ENCODE results near the gene L1CAM.
A peak's percentile ranks its signal among the peaks of the same experiment; 100 is the strongest.

L1CAM gene

DNA sequence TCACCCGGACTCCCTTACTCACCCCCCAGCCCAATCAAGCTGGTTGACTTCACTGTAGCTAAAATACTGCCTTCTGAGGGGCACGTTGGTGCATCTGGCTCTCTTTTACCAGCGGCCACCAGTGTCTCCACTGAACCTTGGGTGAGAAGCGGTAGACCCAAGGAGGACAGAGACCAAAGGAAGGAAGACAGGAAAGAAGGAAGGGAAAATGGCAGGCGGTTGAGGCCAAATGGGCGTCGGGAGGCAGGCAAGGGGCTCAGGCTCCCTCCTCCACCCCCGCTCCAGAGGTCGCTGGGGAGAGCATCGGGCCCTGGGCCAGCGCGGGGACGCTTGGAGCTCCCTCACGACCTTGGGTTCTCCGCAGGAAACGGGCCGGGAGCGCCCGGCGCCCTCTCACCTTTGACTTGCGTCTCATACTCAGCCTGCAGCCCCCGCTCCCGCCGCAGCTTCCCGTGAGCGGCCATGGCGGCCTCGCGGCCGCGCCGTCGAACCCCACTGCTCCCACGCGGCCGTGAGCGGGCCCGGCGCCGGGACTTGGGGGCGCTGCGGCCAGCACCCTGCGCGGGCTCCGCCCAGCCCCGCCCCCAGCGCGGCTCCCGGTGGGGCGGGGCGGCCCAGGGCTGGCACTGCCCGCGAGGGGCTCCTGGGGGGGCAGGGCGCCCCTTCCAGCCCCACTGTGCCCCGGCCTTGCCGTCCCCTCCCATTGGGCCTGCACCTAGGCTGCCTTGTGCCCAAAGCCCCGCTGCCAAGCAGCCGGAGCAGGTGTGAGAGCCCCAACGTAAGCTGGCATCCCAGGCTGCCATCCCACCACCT is 40.0 kb upstream of the L1CAM start, which contains the start of gene ARHGAP4:
TSS of gene ARHGAP4 (minus strand) at position 526 of the 813 bp plus-strand sequence. CDS start at position 464, 62 bp downstream.
- Histone ChIP-seq H2AK5ac (ENCODE audit: low read length) (peak within 1 kb of the TSS; percentile 77), H2BK12ac (ENCODE audit: low read length) (peak within 1 kb of the TSS; percentile 45), H3K27ac (ENCODE audit: low read depth, low read length) (peak within 1 kb of the TSS; percentile 94), H3K14ac (ENCODE audit: low read length) (no peak within 1 kb of the TSS), H4K8ac (ENCODE audit: low read depth, low read length) (peak within 1 kb of the TSS; percentile 33), H3K23ac (ENCODE audit: low read length) (no peak within 1 kb of the TSS), H3K4me1 (ENCODE audit: control insufficient read depth in 1 of 2, insufficient read depth in 2 of 2, low read length in 2 of 2) (peaks cover 12 to 25% of the 10 kb centered on the region in 2 experiments), H2AFZ (ENCODE audit: insufficient read depth, low read length, poor library complexity) (no peak within 1 kb of the TSS), H3K9me3 (ENCODE audit: insufficient read depth, low read depth, low read length) (peaks cover 2% of the 10 kb centered on the region), H3K18ac (ENCODE audit: low read length) (peak within 1 kb of the TSS; percentile 54), H3K4me2 (ENCODE audit: low read length) (peak within 1 kb of the TSS; percentile 90), H3K9ac (ENCODE audit: low read length) (no peak within 1 kb of the TSS), H4K91ac (ENCODE audit: low read depth, low read length) (peak within 1 kb of the TSS; percentile 40), H3K79me1 (ENCODE audit: low read length) (peaks cover 7% of the 10 kb centered on the region), H3K79me2 (ENCODE audit: control insufficient read depth, insufficient read depth, low read length, poor library complexity) (peaks cover 7% of the 10 kb centered on the region), H3K4me3 (ENCODE audit: low read depth, low read length) (no peak within 1 kb of the TSS), H3K36me3 (ENCODE audit: control insufficient read depth in 1 of 2, insufficient read depth in 2 of 2, low read length in 2 of 2) (peaks cover 17 to 18% of the 10 kb centered on the region in 2 experiments), H2BK120ac (ENCODE audit: insufficient read depth, low read length, poor library complexity) (peak within 1 kb of the TSS; percentile 36), H4K12ac (ENCODE audit: low read depth, low read length) (no peak within 1 kb of the TSS), H2BK5ac (ENCODE audit: low read depth, low read length, poor library complexity) (no peak within 1 kb of the TSS), H3K27me3 (ENCODE audit: insufficient read depth, low read length) (no peaks in the 10 kb centered on the region), H3K4ac (ENCODE audit: low read depth, low read length) (no peak within 1 kb of the TSS)
- WGBS (ENCODE audit: extremely low coverage, insufficient coverage, insufficient read length) = no CpG with 5 or more reads among the region's 59 CpGs
- no peak for DNase-seq

DNA sequence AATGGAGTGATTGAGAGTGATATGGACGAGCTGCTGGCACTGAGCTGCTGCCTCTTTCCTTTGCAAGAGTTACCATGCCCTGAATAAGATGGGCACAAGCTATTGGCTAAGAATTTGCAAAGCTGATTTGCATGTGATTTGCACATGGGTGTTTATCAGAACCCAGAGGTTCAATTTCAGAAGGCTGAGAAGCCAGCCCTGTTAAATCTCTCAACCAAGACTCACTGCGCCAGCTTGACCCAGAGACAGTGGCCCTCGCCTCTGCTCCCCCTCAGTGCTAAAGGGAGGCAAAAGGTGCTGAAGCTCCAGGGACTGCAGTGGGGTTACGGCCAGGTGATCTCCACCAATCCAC is 39.4 kb upstream of the L1CAM start:
- no peaks in the 10 kb centered on the region for H3K27me3 ChIP-seq (ENCODE audit: insufficient read depth, low read length)
- no peak overlapping the region for H2BK5ac ChIP-seq (ENCODE audit: low read depth, low read length, poor library complexity)
- H3K4me3 ChIP-seq (ENCODE audit: low read depth, low read length) = no peak overlapping the region
- H3K4ac ChIP-seq (ENCODE audit: low read depth, low read length) = no peak overlapping the region
- no peak overlapping the region for H3K18ac ChIP-seq (ENCODE audit: low read length)
- H3K36me3 ChIP-seq (ENCODE audit: control insufficient read depth in 1 of 2, insufficient read depth in 2 of 2, low read length in 2 of 2) = peaks cover 11 to 12% of the 10 kb centered on the region in 2 experiments
- no peak overlapping the region for H3K9ac ChIP-seq (ENCODE audit: low read length)
- H4K12ac ChIP-seq (ENCODE audit: low read depth, low read length) = no peak overlapping the region
- H3K27ac ChIP-seq (ENCODE audit: low read depth, low read length) = no peak overlapping the region
- H3K23ac ChIP-seq (ENCODE audit: low read length) = no peak overlapping the region
- no peak overlapping the region for H4K8ac ChIP-seq (ENCODE audit: low read depth, low read length)
- peaks cover 2% of the 10 kb centered on the region for H3K9me3 ChIP-seq (ENCODE audit: insufficient read depth, low read depth, low read length)
- H4K91ac ChIP-seq (ENCODE audit: low read depth, low read length) = no peak overlapping the region
- H2BK12ac ChIP-seq (ENCODE audit: low read length) = no peak overlapping the region
- no peak overlapping the region for H2AFZ ChIP-seq (ENCODE audit: insufficient read depth, low read length, poor library complexity)
- no peak overlapping the region for H3K14ac ChIP-seq (ENCODE audit: low read length)
- no peak overlapping the region for H2AK5ac ChIP-seq (ENCODE audit: low read length)
- no peak for DNase-seq
- H3K79me1 ChIP-seq (ENCODE audit: low read length) = peaks cover 7% of the 10 kb centered on the region
- peaks cover 7% of the 10 kb centered on the region for H3K79me2 ChIP-seq (ENCODE audit: control insufficient read depth, insufficient read depth, low read length, poor library complexity)
- no peak overlapping the region for H3K4me2 ChIP-seq (ENCODE audit: low read length)
- peaks cover 12 to 25% of the 10 kb centered on the region in 2 experiments for H3K4me1 ChIP-seq (ENCODE audit: control insufficient read depth in 1 of 2, insufficient read depth in 2 of 2, low read length in 2 of 2)
- H2BK120ac ChIP-seq (ENCODE audit: insufficient read depth, low read length, poor library complexity) = no peak overlapping the region
- no CpG with 5 or more reads among the region's 4 CpGs for WGBS (ENCODE audit: extremely low coverage, insufficient coverage, insufficient read length)

DNA sequence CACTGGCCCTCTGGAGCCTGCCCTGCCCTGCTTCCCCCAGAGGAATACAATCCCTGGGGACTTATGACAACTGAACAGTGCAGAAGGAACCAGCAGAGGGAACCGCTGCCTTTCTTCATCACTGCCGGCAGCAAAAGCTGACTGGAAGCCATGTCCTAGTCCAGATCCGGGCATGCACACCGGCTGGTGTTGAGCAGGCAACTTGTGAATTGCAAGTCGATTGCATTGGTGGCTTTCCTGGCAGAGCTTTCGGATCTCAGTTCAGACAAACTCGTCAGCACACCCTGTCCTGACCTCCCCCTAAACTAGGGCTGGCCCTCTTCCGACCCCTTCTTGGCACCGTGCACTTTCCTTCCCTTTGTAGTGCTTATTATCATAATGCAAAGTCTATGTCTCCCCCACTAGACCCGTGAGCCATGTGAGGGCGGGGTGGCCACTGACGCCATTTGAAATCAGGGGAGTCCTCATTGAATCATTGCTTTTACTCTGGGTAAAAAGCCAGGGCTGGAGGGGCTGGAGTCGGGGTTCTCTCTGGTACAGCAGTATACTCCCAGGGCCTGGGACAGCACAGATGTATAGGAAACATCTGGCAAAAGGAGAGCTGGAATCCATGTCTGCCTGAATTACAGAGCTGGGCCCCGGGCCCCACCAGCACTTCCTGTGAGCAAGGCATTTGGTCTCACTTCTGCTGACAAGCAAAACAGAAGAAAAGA is 38.3 kb upstream of the L1CAM start:
- H3K4me1 ChIP-seq (ENCODE audit: control insufficient read depth in 1 of 2, insufficient read depth in 2 of 2, low read length in 2 of 2) = peaks cover 12 to 25% of the 10 kb centered on the region in 2 experiments
- no peak overlapping the region for H2AK5ac ChIP-seq (ENCODE audit: low read length)
- H3K27ac ChIP-seq (ENCODE audit: low read depth, low read length) = no peak overlapping the region
- H3K14ac ChIP-seq (ENCODE audit: low read length) = no peak overlapping the region
- H2AFZ ChIP-seq (ENCODE audit: insufficient read depth, low read length, poor library complexity) = no peak overlapping the region
- DNase-seq = peak; percentile 14 to 47
- no peak overlapping the region for H3K18ac ChIP-seq (ENCODE audit: low read length)
- no peak overlapping the region for H4K91ac ChIP-seq (ENCODE audit: low read depth, low read length)
- peaks cover 7% of the 10 kb centered on the region for H3K79me1 ChIP-seq (ENCODE audit: low read length)
- H3K4me3 ChIP-seq (ENCODE audit: low read depth, low read length) = no peak overlapping the region
- WGBS (ENCODE audit: extremely low coverage, insufficient coverage, insufficient read length) = no CpG with 5 or more reads among the region's 14 CpGs
- H3K23ac ChIP-seq (ENCODE audit: low read length) = no peak overlapping the region
- H4K12ac ChIP-seq (ENCODE audit: low read depth, low read length) = no peak overlapping the region
- H2BK5ac ChIP-seq (ENCODE audit: low read depth, low read length, poor library complexity) = no peak overlapping the region
- H3K9ac ChIP-seq (ENCODE audit: low read length) = no peak overlapping the region
- no peak overlapping the region for H3K4me2 ChIP-seq (ENCODE audit: low read length)
- H3K27me3 ChIP-seq (ENCODE audit: insufficient read depth, low read length) = no peaks in the 10 kb centered on the region
- peaks cover 2% of the 10 kb centered on the region for H3K9me3 ChIP-seq (ENCODE audit: insufficient read depth, low read depth, low read length)
- H2BK12ac ChIP-seq (ENCODE audit: low read length) = no peak overlapping the region
- H2BK120ac ChIP-seq (ENCODE audit: insufficient read depth, low read length, poor library complexity) = no peak overlapping the region
- no peak overlapping the region for H4K8ac ChIP-seq (ENCODE audit: low read depth, low read length)
- peaks cover 7% of the 10 kb centered on the region for H3K79me2 ChIP-seq (ENCODE audit: control insufficient read depth, insufficient read depth, low read length, poor library complexity)
- no peak overlapping the region for H3K4ac ChIP-seq (ENCODE audit: low read depth, low read length)
- H3K36me3 ChIP-seq (ENCODE audit: control insufficient read depth in 1 of 2, insufficient read depth in 2 of 2, low read length in 2 of 2) = peaks cover 1% of the 10 kb centered on the region in 2 experiments

DNA sequence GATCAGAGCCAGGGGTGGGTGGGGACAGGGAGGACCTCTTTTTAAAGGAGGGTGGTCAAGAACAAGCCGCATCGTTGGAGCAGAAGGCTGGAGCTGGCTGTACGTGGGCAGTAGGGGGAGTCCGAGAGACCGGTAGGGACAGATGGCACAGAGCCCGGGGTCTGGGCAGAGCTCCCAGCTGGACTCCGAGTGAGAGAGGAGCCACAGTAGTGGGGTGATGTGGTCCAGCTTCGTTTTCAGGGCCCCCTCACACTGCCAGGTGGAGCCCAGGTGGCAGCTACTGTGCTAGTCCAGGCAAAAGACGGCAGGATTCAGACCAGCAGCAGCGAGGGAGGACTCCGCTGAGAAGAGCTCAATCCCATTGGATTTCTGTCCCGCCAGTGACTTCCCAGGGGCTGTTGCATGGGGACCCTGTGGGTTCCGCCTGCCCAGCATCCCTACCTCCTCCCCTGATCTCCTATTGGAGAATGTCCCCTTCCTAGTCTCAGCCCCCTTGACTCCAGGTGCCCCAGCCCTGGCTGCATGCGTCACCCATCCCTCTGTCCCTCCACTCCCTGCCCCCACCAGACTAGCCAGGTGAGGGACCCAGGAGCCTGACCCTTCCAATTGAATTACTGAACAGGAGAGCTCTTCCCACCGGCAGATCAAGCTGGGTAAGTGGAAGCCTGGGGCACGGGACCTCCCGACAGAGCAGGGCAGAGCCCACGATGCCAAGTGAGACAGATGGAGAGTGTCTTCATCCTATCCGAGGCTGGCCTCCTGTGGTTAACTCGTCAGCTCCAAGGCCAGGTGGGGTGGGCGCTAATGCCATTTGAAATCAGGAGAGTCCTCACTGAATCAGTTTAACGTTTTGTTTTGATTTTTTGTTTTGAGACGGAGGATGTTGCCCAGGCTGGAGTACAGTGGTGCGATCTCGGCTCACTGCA is 37.2 kb upstream of the L1CAM start:
- H3K4me3 ChIP-seq (ENCODE audit: low read depth, low read length) = no peak overlapping the region
- H3K4me2 ChIP-seq (ENCODE audit: low read length) = no peak overlapping the region
- DNase-seq = no peak
- no peak overlapping the region for H3K27ac ChIP-seq (ENCODE audit: low read depth, low read length)
- H3K9ac ChIP-seq (ENCODE audit: low read length) = no peak overlapping the region
- peaks cover 12 to 25% of the 10 kb centered on the region in 2 experiments for H3K4me1 ChIP-seq (ENCODE audit: control insufficient read depth in 1 of 2, insufficient read depth in 2 of 2, low read length in 2 of 2)
- H3K79me1 ChIP-seq (ENCODE audit: low read length) = peaks cover 7% of the 10 kb centered on the region
- H4K12ac ChIP-seq (ENCODE audit: low read depth, low read length) = no peak overlapping the region
- no peaks in the 10 kb centered on the region for H3K27me3 ChIP-seq (ENCODE audit: insufficient read depth, low read length)
- H3K36me3 ChIP-seq (ENCODE audit: control insufficient read depth in 1 of 2, insufficient read depth in 2 of 2, low read length in 2 of 2) = no peaks in the 10 kb centered on the region
- WGBS (ENCODE audit: extremely low coverage, insufficient coverage, insufficient read length) = no CpG with 5 or more reads among the region's 25 CpGs
- no peak overlapping the region for H2BK5ac ChIP-seq (ENCODE audit: low read depth, low read length, poor library complexity)
- no peak overlapping the region for H3K23ac ChIP-seq (ENCODE audit: low read length)
- no peak overlapping the region for H2AK5ac ChIP-seq (ENCODE audit: low read length)
- no peak overlapping the region for H2AFZ ChIP-seq (ENCODE audit: insufficient read depth, low read length, poor library complexity)
- H2BK120ac ChIP-seq (ENCODE audit: insufficient read depth, low read length, poor library complexity) = no peak overlapping the region
- no peak overlapping the region for H4K91ac ChIP-seq (ENCODE audit: low read depth, low read length)
- no peak overlapping the region for H3K14ac ChIP-seq (ENCODE audit: low read length)
- H3K18ac ChIP-seq (ENCODE audit: low read length) = no peak overlapping the region
- no peak overlapping the region for H4K8ac ChIP-seq (ENCODE audit: low read depth, low read length)
- H3K9me3 ChIP-seq (ENCODE audit: insufficient read depth, low read depth, low read length) = peaks cover 2% of the 10 kb centered on the region
- H2BK12ac ChIP-seq (ENCODE audit: low read length) = no peak overlapping the region
- H3K79me2 ChIP-seq (ENCODE audit: control insufficient read depth, insufficient read depth, low read length, poor library complexity) = peaks cover 7% of the 10 kb centered on the region
- H3K4ac ChIP-seq (ENCODE audit: low read depth, low read length) = no peak overlapping the region

Measured in trophoblast cell (in vitro differentiated cells and primary cell).